HG02943 (cell line): ENCODE measurements around the gene SNTB2.

Experiments used
- ATAC-seq: cut with Tn5 transposase; IDR thresholded peaks from one replicate; pipeline ENCODE4 v1.9.1; 2021; ENCODE audit warnings: mild to moderate bottlenecking, low read depth, moderate library complexity; ENCODE audit not compliant: unreplicated experiment

The SNTB2 gene

GRCh38 chr16:69329369-69330285, 142.7 kb downstream of the SNTB2 start:
- ATAC-seq = peak; percentile 21

GRCh38 chr16:69330286-69331109, 143.5 kb downstream of the SNTB2 start, which contains the start of gene PDF:
Gene PDF, minus strand, starts transcription at chr16:69330588. Its CDS starts 18 bp downstream, at chr16:69330570.
- peak; percentile 93 for ATAC-seq

- no peak for ATAC-seq
Measured at GRCh38 chr16:69334696-69335095, 147.7 kb downstream of the SNTB2 start.

GRCh38 chr16:69338557-69339288, 151.8 kb downstream of the SNTB2 start:
- no peak for ATAC-seq

DNA sequence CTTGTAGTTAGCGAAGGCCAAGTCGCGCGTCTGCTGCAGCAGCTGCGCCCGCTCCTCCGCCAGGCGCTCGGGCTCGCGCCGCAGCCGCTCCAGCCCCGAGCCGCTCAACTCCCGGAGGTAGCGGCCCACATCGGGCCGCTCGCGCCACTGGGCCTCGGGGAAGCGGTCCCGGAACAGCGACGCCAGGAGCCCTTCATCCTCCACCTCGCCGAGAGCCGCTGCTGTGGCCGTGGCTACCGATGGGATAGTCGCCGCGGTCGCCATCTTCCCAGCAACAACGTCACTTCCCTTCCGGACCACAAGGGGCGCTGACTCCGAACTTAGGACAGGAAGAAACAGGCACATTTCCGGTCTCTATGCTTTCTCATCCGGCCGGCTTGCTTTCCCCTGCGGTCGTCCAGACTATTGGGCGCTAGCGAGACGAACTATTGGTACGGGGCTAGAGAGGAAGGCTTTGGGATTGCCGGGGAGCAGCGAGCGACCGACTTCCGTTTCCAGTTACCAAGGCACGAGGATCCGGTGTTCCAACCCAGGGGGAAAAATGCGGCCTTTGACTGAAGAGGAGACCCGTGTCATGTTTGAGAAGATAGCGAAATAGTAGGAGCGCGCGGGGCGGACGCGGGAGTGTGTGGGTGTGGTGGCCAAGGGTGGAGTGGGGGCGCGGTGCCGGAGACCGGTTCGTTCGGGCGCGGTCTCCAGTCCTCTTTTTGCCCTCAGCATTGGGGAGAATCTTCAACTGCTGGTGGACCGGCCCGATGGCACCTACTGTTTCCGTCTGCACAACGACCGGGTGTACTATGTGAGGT, 152.5 kb downstream of the SNTB2 start, which contains the start of the genes COG8 and NIP7:
Gene COG8, minus strand, starts transcription at position 276 of the 806 bp plus-strand sequence. Its CDS starts 12 bp downstream, at position 264.
Gene NIP7, plus strand, starts transcription at position 484 of the 806 bp plus-strand sequence. Its CDS starts 58 bp downstream, at position 542.
- peak; percentile 79 for ATAC-seq

DNA sequence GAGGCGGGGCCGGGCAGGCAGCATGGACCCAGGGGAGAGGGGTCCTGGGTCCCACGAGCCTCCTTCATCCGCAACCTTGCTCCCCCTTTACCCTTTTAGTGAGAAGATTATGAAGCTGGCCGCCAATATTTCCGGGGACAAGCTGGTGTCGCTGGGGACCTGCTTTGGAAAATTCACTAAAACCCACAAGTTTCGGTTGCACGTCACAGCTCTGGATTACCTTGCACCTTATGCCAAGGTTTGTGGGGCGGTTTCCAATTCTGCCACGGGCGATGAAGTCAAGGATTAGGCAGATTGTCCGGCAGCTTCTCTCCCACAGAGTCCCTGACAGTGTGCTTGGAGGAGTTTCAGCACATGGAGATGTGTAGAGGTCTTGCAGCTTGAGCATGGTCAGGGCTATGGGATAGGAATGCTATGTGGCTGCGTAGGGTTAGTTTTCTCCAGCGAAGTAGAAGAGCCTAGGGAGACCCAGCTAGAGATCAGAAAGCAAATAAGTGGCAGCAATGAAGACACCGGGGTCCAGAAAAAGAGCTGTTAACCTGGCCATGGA, 153.2 kb downstream of the SNTB2 start:
- no peak for ATAC-seq

GRCh38 chr16:69344171-69344570, 157.2 kb downstream of the SNTB2 start:
- ATAC-seq = no peak

GRCh38 chr16:69345923-69346322, 159.0 kb downstream of the SNTB2 start:
- no peak for ATAC-seq

DNA sequence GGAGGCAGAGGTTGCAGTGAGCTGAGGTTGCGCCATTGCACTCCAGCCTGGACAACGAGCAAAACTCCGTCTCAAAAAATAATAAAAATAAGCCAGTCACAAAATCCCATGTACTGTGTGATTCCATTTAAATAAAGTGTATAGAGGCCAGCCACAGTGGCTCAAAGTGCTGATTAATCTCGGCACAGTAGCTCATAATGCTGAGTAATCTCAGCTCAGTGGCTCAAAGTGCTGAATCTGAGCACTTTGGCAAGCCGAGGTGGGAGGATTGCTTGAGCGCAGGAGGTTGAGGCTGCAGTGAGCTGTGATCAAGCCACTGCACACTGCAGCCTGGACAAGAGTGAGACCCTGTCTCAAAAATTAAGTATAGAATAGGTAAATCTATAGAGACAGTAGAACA, 159.7 kb downstream of the SNTB2 start:
- ATAC-seq = no peak

DNA sequence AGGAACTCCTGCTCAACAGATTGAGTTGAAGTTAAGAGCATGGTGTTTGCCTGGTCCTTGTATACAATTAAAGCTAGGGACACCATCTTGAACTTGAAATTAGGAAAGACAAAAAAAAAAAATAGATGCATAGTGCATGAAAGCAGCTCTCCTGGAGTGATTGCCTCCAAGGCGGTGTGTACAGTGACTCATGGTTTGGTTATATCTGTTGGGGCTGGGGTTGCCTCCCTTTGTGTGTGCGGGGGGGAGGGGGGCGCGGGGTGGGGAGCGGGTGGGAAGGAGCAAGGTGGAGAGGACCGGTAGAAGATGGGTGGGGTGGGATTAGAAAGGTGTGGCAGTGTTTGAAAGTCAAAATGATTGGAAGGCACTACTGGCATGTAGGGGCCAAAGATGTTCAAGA, 161.3 kb downstream of the SNTB2 start:
- ATAC-seq = no peak

- ATAC-seq = no peak
Measured at GRCh38 chr16:69349536-69349935, 162.6 kb downstream of the SNTB2 start.

DNA sequence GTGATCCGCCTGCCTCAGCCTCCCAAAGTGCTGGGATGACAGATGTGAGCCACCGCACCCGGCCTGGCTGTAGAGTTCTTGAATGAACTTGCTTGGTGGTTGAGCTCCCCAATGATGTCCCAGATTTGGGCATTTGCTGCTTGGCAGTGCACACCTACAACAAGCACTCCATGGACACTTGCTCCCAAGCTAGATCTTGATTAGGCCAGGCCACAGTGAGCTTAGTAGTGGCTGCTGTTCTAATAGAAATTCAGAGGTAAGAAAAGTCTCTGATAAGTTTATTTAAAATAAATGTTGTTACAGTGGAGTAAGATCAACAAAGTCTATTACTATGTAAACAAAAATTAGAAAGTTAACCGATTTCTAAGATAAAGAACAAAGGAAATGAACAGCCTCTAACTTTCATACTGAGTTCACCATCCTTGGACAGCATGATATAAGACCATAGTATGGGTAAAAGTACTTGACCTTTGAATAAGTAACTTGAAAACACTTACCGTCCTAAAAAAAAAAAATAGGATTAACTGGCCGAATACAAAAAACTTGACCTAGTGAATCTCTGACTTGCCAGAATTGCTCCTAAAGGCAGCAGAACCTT, 163.7 kb downstream of the SNTB2 start:
- no peak for ATAC-seq

- no peak for ATAC-seq
Measured at GRCh38 chr16:69351309-69352027, 164.5 kb downstream of the SNTB2 start, which contains the start of gene TMED6. Gene TMED6, minus strand, starts transcription at chr16:69351786. Its CDS starts 33 bp downstream, at chr16:69351753.
